ACHN (cell line): Measurements from ENCODE around the gene SF1.

Experiments
- DNase-seq: peaks from one replicate; pipeline ENCODE4 v3.0.0-alpha.2; 2015
- in situ Hi-C: cut with HindIII; loops from 2 replicates; pipeline ENCODE4 v1.10.0; 2017; ENCODE audit warnings: low sequenced_read_pairs, low pct_ligation_motif_present, low pct_unique_long_range_greater_than_20kb

SF1 gene

DNA sequence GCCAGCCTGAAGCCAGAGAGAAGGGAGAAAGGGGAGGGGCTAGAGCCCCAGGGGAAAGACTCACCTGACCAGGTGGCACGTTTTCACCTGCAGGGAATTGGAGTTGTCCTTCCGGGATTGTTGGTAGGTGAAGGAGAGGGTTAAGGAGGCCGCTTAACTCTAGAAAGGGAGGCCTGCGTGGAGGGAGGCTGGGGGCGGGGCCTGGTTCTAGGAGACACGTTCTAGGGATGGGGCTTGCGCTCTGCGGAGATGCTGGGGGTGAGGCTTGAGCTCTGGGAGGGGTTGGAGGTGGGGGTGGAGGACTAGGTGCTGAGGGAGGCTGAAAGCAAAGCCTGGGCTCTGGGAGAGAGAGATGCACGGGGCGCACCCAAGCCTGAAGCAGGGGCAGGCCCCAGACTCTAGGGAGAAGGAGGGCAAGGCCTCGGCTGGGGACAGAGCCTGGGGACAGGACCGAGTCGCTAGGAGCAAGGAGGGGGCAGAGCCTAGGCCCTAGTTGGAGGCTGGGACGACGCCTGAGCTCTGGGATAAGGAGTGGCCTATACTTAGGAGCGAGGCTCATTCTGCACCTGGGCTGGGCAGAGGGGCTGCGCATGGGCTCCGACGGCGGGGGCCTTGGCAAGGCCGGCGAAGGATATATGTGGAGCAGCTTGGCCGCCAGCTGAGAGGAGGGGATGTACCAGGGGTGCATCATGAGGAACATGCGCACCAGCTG, 36.8 kb downstream of the SF1 start:
- no peak for DNase-seq
- in situ Hi-C loops = no loop called here

DNA sequence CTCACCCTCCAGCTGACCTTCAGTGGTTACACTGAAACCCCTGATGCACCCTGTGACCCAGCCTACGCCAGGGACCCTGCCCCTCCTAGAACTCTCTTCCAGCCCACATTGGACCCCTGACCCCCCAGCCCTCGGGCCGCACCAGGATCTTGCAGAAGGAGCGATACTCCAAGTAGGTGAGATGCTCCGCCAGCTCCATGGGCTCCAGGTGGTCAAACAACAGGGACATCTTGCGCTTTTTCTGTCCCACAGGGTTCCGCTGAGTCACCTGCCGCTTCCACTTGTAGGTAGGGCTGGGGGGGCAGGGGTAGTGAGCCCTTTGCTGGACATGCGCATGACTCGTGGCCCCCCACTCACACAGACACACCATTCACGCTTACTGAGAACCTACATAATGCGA, 38.5 kb downstream of the SF1 start:
- in situ Hi-C loops = no loop called here

DNA sequence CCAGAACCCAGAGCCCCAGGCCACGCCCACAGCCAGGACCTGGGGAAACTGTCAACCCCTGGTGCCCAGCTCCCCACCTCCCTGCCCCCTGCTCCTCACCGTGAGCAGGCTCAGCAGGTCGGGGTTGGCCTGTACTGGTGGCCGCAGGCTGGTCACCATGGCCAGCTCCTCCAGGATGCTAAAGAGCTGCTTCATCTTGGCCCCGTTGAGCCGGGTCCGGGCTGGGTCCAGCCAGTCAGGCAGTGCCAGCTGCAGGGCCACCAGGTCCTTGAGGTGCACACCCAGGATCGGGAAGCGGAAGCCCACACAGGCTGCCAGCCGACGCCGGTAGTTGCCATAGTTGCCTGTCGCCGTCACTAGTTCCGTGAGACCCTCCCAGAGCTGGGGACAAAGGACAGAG, 41.7 kb downstream of the SF1 start:
- in situ Hi-C loops = no loop called here

More for the DNA sequence above, 38.5 kb downstream of the SF1 start:
- no peak for DNase-seq

DNA sequence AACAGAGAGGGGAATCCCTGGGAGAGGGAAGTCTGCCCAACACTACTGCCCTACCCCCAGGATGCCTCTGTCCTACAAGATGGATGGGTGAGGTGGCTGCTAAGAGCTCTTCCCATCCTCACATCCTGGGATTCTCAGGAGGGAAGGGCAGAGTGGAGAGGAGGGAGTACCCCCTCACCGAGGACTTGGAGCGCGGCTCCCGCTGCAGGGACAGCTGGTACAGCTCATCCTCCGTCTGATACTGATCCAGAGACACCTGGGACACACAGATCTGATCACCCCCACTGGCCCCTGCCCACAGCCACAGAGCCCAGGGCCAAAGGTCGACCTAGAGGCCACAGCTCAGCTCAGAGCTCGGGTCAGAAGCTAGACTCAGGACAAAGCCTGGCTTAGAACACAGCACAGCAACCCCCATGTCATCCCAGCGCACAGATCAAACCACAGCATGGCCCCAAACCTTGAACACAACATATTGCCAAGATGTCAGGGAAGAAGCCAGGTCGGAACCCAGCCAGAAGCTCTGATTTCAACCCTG, 42.5 kb downstream of the SF1 start:
- no peak for DNase-seq
- in situ Hi-C loops = no loop called here

More for the DNA sequence above, 41.7 kb downstream of the SF1 start:
- no peak for DNase-seq

DNA sequence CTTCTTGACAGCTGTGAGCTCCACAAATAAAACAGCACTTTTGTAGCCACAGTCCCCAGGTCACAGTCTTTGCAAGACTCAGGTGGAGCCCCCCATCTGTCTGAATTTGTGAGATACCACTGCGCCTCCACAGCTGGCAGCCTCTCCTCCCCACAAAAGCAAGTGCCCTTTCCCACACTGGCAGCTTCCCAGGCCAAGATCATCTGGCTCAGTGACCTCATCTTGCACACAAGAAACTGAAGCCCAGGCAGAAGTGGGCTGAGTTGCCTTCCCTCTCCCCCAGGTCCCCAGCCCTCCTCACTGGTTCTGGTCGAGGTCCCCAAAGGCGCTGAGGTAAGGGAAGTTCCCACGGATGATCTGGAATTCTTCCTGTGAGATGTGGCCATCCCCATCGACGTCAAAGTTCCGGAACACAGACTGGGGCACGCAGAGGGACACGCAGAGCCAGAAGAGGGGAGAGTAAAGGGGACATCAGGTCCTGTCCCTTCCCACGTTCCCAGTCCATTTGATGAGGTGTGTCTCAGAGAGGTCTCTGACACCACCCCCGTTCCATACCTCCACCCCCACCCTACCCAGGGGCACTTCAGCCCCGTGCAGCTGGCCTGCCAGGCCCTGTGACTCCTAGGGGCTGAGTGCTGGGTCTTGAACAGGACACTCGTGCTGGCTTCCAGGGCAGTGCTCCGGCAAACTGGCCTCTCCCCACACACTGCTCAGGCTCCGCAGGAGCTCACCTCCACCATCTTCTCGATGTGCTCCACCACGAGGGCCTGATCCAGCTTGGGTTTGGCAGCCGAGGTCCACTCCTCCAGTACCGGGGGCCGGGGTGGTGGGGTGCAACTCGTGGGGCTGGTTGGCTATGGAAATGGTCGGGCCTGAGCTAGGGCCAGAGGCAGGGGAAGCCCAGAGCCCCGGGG, 43.3 kb downstream of the SF1 start:
- in situ Hi-C loops = no loop called here
- DNase-seq = no peak

DNA sequence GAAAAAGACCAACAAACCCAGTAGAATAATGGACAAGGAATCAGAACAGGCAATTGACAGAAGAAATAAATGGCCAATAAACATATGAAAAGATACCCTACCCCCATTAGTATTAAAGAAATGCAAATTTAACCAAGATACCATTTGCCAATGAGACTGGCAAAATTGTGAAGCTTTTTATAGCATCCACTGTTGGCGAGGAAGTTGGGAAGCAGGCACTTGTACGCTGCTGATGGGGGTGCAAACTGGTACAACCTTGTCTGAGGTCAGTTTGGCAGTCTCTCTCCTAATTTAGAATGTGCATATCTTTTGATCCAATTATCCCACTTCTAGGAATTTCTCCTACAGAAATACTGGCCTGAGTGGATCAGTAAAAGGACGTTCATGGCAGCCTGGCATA, 46.7 kb downstream of the SF1 start:
- in situ Hi-C loops = no loop called here
- DNase-seq = no peak

DNA sequence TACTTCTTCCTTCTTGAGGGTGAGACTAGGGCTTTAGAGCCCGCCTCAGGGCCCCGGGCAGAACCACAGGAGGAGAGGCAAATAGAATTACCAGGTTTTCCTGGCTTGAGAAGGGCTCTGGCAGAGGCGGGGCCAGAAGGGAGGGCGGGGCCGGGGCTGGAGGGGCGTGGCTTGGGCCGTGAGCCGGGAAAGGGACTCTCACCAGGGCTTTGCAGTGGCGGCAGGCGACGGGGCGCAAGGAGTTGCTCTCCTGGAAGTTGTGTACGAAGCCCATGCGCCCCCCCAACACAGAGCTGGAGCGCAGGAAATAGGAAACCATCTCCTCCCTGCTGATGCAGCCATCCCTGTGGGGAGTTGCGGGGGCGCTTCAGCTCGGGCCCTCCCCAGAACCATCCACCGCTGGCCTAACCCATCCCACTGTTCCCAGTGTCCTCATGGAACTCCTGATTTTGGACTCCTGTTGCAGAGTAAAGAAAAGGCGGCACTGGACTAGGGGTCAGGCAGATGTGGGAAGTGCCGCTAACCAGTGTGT, 48.4 kb downstream of the SF1 start:
- in situ Hi-C loops = no loop called here
- no peak for DNase-seq

DNA sequence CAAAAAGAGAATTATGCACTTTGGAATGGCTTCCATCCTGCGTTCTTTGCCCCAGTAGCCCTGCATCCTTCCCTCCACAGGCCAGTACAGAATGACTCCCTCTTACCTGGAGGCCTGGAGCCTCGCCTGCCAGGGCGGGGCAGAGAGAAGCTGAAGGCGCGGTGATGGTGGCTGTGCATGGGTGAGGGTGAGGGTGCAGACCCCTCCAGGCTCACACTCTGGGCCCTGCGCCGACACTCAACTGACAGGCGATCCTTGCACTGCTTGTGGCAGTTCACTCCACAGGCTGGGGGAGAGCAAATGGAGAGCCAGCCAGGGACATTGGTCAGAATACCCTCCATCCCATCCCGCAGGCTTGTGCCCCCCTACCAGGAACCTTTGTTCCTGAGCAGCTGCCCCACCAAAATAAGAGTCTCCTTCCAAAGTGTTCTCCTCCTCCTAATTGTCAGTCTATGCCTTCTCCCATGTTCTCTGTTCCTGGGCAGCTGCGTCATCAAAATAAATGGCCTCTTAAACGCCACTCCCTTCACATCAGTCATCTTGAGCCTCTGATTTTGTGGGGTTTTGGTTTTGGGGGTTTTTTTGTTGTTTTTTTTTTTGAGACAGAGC, 49.5 kb downstream of the SF1 start:
- in situ Hi-C loops = no loop called here
- no peak for DNase-seq

DNA sequence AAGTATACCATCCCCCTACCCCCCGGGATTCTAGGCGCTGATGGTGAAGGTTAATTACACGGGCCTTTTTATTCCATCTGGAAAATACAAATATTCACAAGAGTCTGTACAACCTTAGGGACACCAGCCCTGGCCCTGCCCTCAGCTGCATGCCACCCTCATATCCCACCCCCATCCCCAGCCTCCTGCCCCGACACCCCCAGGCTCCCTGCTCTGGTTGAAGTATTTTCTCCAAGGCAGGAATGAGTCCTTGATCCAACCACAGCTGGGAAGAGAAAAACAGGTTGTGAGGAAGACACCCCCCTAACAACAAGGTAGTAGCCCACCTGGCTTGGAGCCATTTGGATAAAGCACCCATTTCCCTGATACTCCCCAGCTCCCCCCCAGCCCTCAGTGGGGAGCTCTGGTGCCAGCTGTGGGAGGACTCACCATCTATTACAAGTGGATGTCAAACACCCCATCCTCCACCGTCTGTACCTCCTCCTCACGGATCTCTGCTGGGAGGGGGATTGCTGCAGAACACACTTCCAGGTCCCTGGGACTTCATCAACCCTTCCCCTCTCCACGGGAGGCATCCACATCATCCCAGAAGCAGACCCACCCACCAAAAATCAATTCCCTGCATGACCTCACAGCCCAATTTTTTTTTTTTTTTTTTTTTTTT, 51.3 kb downstream of the SF1 start:
- in situ Hi-C loops = no loop called here
- DNase-seq = no peak

DNA sequence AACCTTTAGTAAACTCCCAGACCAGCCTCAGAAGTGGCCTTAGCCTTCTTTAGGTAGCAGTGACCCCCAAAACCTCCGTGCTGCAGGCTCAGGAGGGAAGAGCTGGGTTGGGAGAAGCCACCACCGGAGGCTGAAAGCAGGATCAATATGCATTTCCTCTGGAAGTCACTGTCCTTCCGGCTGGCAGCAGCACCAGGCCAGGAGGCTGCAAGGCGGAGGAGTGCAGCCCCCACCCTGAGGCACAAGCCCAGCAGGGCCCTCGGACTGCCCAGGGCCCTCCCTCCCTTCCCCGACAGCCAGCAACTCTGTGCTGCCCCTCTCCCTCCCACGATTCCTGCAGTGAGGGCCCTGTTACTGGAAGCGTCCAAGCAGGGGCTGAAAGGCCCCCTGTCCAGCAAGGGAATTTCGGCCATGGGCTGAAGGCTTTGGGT, 52.1 kb downstream of the SF1 start:
- in situ Hi-C loops = no loop called here
- DNase-seq = no peak

DNA sequence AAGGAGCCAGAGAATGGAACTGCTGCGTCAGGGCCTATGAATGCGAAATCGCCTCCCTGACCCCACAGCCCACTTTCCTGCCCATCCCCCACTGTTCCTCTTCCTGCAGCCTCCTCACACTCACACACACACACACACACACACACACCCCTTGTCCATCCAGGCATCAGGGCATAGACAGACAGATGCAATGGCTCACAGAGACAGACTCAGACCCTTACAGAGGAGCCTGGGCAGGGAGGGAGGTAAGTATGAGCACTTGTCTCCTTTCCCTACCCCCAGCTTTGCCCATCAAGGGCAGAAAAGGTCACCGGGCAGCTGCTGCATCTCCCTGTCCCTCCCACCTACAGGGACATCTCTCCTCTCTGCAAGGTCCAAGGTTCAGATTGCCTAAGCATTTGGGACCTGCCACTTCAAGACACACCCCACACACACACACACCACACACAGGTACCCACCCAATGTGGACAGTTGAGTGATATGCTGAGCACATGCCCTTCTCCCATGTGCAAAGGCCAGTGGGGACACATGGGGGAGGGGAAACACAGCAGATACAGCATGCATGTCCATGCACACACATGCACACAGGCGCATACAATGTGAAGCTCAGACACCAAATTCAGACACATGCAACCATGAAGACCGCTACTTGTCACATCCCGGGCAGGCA, 53.3 kb downstream of the SF1 start:
- in situ Hi-C loops = no loop called here
- no peak for DNase-seq

DNA sequence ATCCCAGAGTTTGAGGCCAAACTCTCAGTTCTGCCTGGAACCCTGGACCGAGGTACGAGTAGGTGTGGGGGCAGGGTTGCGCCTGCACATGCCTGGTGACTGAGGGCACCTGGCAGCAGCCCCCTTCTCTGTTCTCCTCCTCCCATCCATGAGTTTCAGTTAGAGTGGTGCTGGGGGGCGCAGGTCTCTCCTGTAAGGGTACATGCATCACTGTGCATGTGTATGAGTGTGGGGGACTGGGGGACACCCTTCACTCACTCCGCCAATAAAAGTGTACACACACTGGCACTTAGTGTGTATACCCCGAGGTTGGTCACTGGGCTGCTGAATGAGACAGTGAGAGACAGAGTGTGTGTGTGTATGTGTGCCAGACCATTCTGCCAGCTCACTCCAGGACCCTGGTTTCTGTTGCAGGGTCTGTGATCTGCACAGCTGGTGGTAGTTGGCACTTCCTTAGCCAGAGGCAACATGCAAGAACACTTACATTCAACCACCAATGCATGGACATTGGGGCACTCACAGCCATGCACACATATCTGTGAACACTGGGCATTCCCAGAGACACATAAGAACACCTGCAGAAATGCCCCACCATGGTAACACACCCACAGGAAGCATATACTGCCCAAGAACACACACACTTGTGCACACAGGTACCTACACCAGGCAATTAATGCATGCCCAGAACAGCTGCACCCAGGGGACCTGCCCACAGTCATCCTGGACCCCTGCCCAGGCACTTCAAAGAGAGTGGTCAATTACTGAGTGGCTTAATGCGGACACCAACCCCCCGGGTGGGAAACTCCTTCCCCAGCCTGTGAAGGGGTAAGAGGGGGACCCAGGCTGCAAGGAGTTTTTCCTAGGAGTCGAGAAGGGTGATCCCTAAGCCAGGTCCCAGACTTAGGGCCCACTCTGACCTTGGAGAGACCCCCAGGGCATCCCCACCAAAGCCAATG, 54.2 kb downstream of the SF1 start:
- no peak for DNase-seq
- in situ Hi-C loops = no loop called here

DNA sequence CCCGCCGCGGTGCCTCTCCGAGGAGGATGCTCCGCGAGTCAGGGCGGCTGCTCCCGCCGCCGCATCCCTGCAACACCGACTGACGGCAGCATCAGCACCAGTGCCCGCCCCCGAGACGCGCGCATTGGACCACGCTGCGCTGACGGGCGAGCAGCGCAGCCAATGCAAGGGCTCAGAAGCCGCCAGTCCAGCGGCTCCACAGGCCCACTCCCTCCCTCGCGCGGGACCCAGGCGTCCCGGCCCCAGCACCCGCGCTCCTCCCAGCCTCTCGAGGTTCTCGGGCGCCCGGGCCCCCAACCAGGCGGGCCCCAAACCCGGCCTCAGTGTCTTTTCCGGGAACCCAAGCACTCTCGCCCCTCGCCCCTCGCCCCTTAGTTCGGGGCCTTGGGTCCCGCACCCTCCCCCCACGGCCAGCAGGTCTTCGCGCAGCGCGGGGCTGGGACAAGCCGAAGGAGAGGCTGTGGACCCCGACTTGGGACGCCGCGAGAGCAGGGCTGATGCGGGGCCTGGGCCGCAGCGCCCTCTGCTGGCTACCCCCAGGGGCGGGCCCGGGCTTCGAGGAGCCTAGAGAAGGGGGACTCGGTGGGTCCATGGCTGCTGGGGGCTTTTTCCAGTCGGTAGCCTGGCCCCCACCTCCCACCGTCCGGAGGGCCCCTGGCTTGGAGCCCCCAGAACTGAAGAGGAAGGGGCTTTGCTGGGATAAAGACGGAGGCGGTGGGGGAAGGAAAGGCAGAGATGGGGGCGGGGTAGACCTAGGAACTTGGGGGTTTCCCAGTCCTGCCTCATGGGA, 55.0 kb downstream of the SF1 start, which contains the start of gene NRXN2:
TSS of gene NRXN2 (minus strand) at position 81 of the 790 bp plus-strand sequence. CDS start 9,498 bp downstream, outside the sequence.
- in situ Hi-C loops = no loop called here
- DNase-seq = peak; percentile 78

DNA sequence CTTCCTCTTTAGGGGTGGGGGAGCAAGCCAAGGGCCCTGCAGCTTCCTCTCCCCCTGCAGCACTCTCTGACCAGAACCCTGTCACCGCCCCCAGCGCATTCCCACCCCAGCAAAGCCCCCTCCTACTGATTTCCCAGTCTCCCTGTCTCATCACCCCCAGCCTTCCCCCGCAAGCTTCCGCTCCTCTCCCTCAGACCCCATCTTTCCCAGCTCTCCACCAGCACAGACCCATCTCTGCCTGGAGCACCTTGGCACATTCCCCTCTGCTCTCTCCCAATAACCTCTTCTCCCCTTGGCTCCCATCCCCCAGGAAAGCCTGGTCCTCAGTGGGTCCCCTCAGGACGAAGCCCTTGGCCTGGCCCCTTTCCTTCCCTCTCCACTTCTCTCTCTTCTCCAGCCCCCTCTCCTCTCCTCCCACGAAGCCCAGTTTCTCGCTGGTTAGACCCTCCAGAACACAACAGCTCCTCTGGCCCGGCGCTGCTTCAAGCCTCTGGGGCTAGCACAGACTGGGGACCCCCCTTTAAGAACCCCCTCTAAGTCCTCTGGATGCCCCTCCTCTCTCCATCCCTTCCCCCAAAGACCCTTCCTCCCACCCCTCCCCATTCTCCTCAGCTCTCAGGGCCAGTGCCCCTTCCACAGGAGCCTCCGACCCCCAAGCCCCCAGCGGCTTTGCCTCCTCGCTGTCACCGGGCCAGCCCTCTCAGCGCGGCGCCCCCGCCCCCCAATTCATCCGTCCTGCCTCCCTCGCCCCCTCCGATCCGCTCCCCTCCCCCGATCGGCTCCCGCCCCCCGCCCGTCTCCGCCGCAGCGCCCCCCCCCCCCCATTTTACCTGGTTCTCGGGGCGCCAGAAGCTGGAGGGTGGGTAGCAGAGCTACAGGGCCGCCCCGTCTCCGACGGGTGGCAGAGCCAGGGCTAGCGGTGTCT, 55.9 kb downstream of the SF1 start:
- in situ Hi-C loops = no loop called here
- DNase-seq = no peak

DNA sequence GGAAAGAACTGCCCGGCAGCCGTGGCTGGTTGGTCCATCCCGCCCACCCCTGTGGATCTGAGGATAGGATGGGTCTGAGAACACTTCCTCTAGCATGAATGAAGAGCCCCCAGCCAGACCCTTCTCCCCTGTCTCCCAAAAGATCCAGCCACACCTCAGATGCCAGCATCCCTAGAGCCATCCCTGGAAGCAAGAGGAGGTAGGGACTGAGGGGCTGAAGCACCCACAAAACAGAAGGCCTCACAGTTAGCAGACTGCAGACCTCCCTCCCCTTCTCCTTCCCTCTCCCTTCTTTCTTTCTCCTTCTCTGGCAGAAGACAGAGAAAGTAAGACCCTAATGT, 57.0 kb downstream of the SF1 start:
- DNase-seq = no peak
- in situ Hi-C loops = no loop called here
